ENCODE data around the gene RRP1B.

- TF ChIP-seq PHF20 (IDR thresholded peaks at IDR 0.05; ENCODE audit: partially characterized antibody) (no peak), NFE2L1 (tag; IDR thresholded peaks at IDR 0.05; ENCODE audit: borderline replicate concordance, low read depth) (no peak), FOXA1 (IDR thresholded peaks at IDR 0.05; ENCODE audit: borderline replicate concordance) (no peak), ZNF282 (CRISPR knock-in tag; IDR thresholded peaks at IDR 0.05) (no peak), YY1 (IDR thresholded peaks at IDR 0.05; ENCODE audit: borderline replicate concordance in 1 of 3, control insufficient read depth in 1 of 3, extremely low read depth in 1 of 3, insufficient read depth in 3 of 3, insufficient read length in 1 of 3, insufficient replicate concordance in 2 of 3, low read depth in 1 of 3, low read length in 2 of 3) (no peak), MYBL2 (IDR thresholded peaks at IDR 0.05; ENCODE audit: low read depth) (no peak), MYBL2 (CRISPR knock-in tag; IDR thresholded peaks at IDR 0.05; ENCODE audit: borderline replicate concordance) (no peak), RBFOX2 (IDR thresholded peaks at IDR 0.05; ENCODE audit: low read depth, low read length) (no peak), EZH2 (IDR thresholded peaks at IDR 0.05; ENCODE audit: borderline replicate concordance, low read depth, low read length) (no peak), JUND (IDR thresholded peaks at IDR 0.05; ENCODE audit: borderline replicate concordance, low read depth, low read length) (no peak), JUND (tag; IDR thresholded peaks at IDR 0.05; ENCODE audit: borderline replicate concordance, low read depth, low read length) (no peak), MAFF (IDR thresholded peaks at IDR 0.05; ENCODE audit: low read length) (no peak), ZFP30 (CRISPR knock-in tag; IDR thresholded peaks at IDR 0.05; ENCODE audit: borderline replicate concordance) (no peak)
- TF ChIP-seq, protein P1, sequence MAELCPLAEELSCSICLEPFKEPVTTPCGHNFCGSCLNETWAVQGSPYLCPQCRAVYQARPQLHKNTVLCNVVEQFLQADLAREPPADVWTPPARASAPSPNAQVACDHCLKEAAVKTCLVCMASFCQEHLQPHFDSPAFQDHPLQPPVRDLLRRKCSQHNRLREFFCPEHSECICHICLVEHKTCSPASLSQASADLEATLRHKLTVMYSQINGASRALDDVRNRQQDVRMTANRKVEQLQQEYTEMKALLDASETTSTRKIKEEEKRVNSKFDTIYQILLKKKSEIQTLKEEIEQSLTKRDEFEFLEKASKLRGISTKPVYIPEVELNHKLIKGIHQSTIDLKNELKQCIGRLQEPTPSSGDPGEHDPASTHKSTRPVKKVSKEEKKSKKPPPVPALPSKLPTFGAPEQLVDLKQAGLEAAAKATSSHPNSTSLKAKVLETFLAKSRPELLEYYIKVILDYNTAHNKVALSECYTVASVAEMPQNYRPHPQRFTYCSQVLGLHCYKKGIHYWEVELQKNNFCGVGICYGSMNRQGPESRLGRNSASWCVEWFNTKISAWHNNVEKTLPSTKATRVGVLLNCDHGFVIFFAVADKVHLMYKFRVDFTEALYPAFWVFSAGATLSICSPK (IDR thresholded peaks at IDR 0.05; ENCODE audit: borderline replicate concordance) = no peak
Measured at GRCh38 chr21:43731476-43731875, 72.1 kb downstream of the RRP1B start.

Data from K562 (cell line).